Activated CD8-positive, alpha-beta T cell treated with anti-CD3 and anti-CD28 coated beads, Interleukin-2, amount 10 ng/mL, durations not matched to agents 7 days and 5 days (primary cell): Measurements from ENCODE around the gene MARCOL. TPM values are rescaled to one million over a fixed set of nuclear protein-coding genes. Genes with fewer than 3 reads are reported as not detected.
"Not testable (repeated sequence)": the region's sequence is repeated elsewhere in the genome, so short reads cannot be mapped to it uniquely, and the experiment has no call there.

ENCODE experiments used
- ATAC-seq: fragments of 150-1000 bp; cut with Tn5 transposase; one replicate; pipeline ENCODE4 v1.10.0; 2021; ENCODE audit warnings: moderate library complexity
- CTCF ChIA-PET: fragments of 350-600 bp; sonication (Branson Sonifier 250); formaldehyde crosslinking; loops from one replicate; lab custom pipeline; 2021; ENCODE audit warnings: antibody characterized with exemption; lab: Charles Lee
- POLR2A ChIA-PET: fragments of 350-600 bp; sonication (Branson Sonifier 250); formaldehyde crosslinking; loops from one replicate; lab custom pipeline; 2021; ENCODE audit warnings: antibody characterized with exemption; lab: Charles Lee
- DNase-seq: peaks from one replicate; pipeline ENCODE4 v3.0.0-alpha.2; 2020
- H3K27ac Mint-ChIP-seq: one replicate; pipeline ENCODE4 v1.8.0; 2021; ENCODE audit warnings: mild to moderate bottlenecking, mixed read lengths
- H3K27me3 Mint-ChIP-seq: one replicate; pipeline ENCODE4 v1.8.0; 2021; ENCODE audit warnings: low read depth, mixed read lengths
- H3K36me3 Mint-ChIP-seq: one replicate; pipeline ENCODE4 v1.8.0; 2021; ENCODE audit warnings: low read depth, mixed read lengths
- H3K4me1 Mint-ChIP-seq: one replicate; pipeline ENCODE4 v1.8.0; 2021; ENCODE audit warnings: low read depth, mixed read lengths
- H3K4me3 Mint-ChIP-seq: one replicate; pipeline ENCODE4 v1.8.0; 2021; ENCODE audit warnings: mild to moderate bottlenecking, mixed read lengths
- H3K9me3 Mint-ChIP-seq: one replicate; pipeline ENCODE4 v1.8.0; 2022; ENCODE audit warnings: mixed read lengths; ENCODE audit not compliant: insufficient read depth
- total RNA-seq, 2 experiments: library from RNA; stranded (reverse); gene quantifications; one replicate each; pipeline ENCODE4 v1.2.3, GENCODE V29; 2021

The MARCOL gene
- total RNA-seq, 2 experiments from 2014 or later: not detected

DNA sequence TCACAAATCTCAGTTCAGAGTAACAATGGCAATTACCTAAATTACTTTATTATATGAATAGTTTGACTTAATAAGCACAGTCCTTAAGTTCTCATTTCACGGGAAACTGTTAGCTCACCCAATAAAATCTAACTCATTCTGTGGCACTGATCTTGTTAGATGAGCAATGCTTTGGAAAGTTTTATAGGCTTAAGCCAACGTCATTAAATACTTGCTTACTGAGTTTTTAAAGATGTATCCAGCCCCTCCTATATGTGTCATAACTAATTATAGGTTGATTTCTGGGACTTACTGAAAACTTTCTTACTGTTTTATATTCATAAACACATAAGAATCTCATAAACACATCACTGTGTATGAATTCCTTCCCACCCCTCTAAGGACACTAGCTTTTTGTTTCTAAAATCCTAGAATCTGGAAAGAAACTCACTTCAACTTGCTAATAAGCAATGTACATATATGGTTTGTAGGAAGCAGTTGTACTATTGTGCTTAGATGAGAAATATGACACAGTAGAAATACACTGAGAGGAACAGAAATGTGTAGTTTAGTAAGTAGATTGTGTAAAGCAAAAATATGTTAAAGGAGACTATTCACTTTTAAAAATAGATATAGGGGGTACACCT is 14.1 kb upstream of the MARCOL start:
- CTCF ChIA-PET: no interaction called here
- H3K36me3 Mint-ChIP-seq: no peaks in the 10 kb centered on the region
- no peaks in the 10 kb centered on the region for H3K9me3 Mint-ChIP-seq
- no peaks in the 10 kb centered on the region for H3K4me1 Mint-ChIP-seq
- DNase-seq (no peak), ATAC-seq (no peak)
- POLR2A ChIA-PET: no interaction called here
- H3K27ac Mint-ChIP-seq: no peak overlapping the region
- no peak overlapping the region for H3K4me3 Mint-ChIP-seq
- no peaks in the 10 kb centered on the region for H3K27me3 Mint-ChIP-seq

DNA sequence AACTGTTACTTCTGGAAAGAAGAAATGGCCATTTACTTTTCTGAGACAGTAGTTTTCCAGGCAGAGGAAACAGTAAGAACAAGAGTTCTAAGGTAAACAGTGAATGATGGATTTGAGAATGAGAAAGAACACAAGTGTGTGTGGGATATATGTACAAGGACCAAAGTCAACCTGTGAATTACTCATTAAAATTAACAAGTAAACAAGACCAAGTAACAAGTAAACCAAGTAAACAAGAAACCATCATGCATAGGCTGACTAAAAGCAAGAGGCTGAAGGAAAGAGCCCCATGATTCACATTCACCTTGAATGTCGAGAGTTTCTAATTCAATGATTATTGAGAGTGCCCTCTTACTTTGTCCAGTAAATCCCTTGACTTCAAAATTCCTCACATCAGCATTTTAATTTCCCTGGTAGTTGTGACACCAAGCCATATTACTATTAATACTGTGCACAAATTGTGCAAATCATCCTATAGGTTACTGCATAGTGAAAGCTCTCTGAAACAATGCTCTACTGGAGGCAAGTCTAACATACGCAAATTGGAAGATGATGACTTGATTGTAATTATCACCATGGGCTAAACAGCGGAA is 9.8 kb upstream of the MARCOL start:
- Mint-ChIP-seq H3K4me1 (no peaks in the 10 kb centered on the region), H3K36me3 (no peaks in the 10 kb centered on the region), H3K4me3 (no peak overlapping the region), H3K27ac (no peak overlapping the region), H3K27me3 (no peaks in the 10 kb centered on the region), H3K9me3 (no peaks in the 10 kb centered on the region)
- no peak for ATAC-seq
- no peak for DNase-seq
- POLR2A ChIA-PET: no interaction called here
- CTCF ChIA-PET: no interaction called here

DNA sequence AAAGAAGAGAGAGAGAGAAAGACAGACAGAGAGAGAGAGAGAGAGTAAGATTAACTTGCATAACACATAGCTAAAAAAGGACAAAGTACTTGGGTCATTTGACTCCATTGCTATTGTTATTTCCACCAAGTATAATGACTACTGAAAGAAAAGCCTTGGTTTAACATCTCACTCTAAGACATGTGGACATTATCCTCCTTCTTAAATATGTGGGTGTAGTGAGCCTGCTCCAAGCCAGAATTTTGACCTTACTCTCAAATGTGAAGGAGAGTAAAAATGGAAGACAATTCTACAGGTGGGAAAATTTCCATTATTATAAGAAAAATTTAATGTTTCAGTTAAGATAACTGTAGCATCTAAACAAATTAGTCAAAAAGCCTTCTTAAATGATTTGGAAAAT is 8.5 kb upstream of the MARCOL start:
- ChIA-PET CTCF (no interaction called here), POLR2A (no interaction called here)
- no peaks in the 10 kb centered on the region for H3K27me3 Mint-ChIP-seq
- H3K4me1 Mint-ChIP-seq: no peaks in the 10 kb centered on the region
- H3K9me3 Mint-ChIP-seq: no peaks in the 10 kb centered on the region
- DNase-seq (no peak), ATAC-seq (no peak)
- H3K27ac Mint-ChIP-seq: no peak overlapping the region
- H3K36me3 Mint-ChIP-seq: no peaks in the 10 kb centered on the region
- no peak overlapping the region for H3K4me3 Mint-ChIP-seq

DNA sequence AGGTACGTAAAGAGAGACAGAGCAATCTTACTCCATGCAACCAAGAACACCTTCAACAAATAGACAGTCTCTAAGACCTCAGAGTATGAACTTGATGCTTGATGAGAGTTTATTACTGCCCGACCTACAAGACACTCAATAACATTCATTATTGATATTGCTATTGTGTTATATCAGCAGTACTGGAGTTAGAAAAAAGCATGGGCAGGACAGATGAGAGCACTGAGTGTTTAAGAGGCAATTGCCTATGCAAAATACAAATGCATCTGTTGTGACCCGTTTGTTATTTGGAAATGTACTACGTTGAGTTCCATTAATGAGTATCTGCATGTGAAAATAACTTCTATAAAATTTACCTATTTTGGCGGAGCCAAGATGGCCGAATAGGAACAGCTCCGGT is 8.1 kb upstream of the MARCOL start:
- H3K4me3 Mint-ChIP-seq: no peak overlapping the region
- CTCF ChIA-PET: no interaction called here

DNA sequence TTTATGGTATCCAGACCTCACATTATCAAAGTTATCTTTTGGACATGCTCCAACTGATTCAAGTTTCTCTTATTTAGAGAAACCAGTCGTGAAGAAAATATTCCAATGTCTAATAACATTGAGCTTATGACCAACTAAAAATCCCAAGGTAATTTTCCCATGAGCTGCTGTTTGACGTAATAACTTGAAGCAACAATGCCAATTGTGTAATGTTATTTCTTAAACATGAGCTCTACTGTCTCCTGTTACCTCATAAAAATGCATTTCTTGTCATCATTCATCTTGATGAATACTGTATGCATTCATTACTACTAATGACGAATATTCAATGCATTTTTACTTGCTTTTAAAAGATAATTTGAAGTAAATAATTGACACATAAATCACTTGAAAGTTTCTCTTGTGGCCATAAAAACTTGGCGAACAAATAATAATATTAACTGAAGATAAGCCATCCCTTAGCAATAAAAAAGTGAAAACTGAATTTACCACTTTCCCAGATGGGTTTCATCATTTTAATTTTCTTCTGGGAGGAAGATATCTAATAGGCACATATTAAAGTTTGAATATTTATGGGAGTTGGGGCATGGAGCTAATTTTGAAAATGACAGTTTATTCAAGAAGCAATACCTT is 424 bp upstream of the MARCOL start:
- no peaks in the 10 kb centered on the region for H3K27me3 Mint-ChIP-seq
- ATAC-seq (no peak), DNase-seq (no peak)
- H3K4me3 Mint-ChIP-seq: no peak overlapping the region
- CTCF ChIA-PET: no interaction called here
- no peak overlapping the region for H3K27ac Mint-ChIP-seq
- no peaks in the 10 kb centered on the region for H3K9me3 Mint-ChIP-seq
- POLR2A ChIA-PET: no interaction called here
- H3K4me1 Mint-ChIP-seq: no peaks in the 10 kb centered on the region
- H3K36me3 Mint-ChIP-seq: no peaks in the 10 kb centered on the region

More for the DNA sequence above, 8.1 kb upstream of the MARCOL start:
- no peak for DNase-seq
- POLR2A ChIA-PET: no interaction called here
- no peaks in the 10 kb centered on the region for H3K27me3 Mint-ChIP-seq
- H3K9me3 Mint-ChIP-seq: no peaks in the 10 kb centered on the region
- H3K4me1 Mint-ChIP-seq: no peaks in the 10 kb centered on the region
- no peak for ATAC-seq
- no peak overlapping the region for H3K27ac Mint-ChIP-seq
- H3K36me3 Mint-ChIP-seq: no peaks in the 10 kb centered on the region

DNA sequence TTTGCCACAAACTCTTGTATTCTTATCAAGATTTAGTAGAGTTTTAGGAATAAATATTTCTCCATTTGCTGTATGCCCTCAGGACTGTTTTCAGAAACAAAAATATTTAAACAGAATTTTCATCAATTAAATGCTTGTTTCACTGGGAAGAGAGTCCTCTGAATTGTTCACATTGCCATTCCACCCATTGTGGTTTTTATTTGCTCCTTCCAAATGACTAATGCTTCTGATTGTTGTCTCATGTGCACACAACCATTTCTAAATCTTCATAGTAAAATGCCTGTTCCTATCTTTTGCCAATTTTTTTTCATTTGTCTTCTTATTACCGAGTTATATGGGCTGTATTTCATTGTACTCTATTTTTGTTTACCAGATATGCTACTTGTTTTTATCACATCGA is 10.6 kb downstream of the MARCOL start:
- ChIA-PET CTCF (no interaction called here), POLR2A (no interaction called here)
- H3K4me3 Mint-ChIP-seq: no peak overlapping the region
- ATAC-seq (no peak), DNase-seq (no peak)
- no peaks in the 10 kb centered on the region for H3K27me3 Mint-ChIP-seq
- no peaks in the 10 kb centered on the region for H3K36me3 Mint-ChIP-seq
- H3K27ac Mint-ChIP-seq: no peak overlapping the region
- no peaks in the 10 kb centered on the region for H3K9me3 Mint-ChIP-seq
- no peaks in the 10 kb centered on the region for H3K4me1 Mint-ChIP-seq

DNA sequence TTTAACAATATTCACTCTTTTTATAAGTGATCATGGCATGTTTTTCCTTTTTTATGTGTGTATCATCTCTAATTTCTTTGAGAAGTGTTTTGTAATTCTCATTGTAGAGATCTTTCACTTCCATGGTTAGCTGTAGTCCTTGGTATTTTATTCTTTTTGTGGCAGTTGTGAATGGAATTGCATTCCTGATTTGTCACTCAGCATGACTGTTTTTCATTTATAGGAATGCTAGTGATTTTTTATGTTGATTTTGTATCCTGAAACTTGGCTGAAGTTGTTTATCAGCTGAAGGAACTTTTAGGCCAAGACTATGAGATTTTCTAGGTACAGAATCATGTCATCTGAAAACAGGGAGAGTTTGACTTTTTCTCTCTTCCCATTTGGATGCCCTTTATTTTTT is 17.1 kb downstream of the MARCOL start:
- Mint-ChIP-seq H3K27ac (no peak overlapping the region), H3K27me3 (no peaks in the 10 kb centered on the region), H3K4me1 (no peaks in the 10 kb centered on the region), H3K36me3 (no peaks in the 10 kb centered on the region), H3K4me3 (no peak overlapping the region), H3K9me3 (peaks cover 21% of the 10 kb centered on the region)
- ChIA-PET CTCF (no interaction called here), POLR2A (no interaction called here)
- ATAC-seq (no peak), DNase-seq (no peak)

DNA sequence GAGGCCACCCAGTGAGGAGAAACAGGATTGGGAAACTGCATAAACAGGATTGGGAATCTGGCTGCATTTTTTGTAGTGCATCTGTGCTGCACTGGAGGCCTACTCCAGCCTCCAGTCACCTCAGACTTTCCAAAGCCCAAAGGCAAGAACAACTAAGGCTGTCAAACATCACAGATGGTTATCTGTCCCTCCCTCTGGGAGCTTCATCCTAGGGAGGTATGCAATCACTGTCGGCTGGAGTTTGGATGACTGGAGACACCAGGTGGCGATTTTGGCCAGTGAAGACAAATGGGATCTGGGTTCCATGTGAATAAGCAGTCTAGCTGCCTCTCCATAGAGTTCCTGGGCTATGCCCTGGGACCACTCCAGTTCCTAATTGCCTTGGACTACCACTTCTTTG is 21.0 kb downstream of the MARCOL start:
- ATAC-seq: no peak
- POLR2A ChIA-PET: no interaction called here
- H3K27me3 Mint-ChIP-seq: no peaks in the 10 kb centered on the region
- DNase-seq: no peak
- H3K9me3 Mint-ChIP-seq: peaks cover 21% of the 10 kb centered on the region
- H3K27ac Mint-ChIP-seq: no peak overlapping the region
- no peaks in the 10 kb centered on the region for H3K36me3 Mint-ChIP-seq
- no peaks in the 10 kb centered on the region for H3K4me1 Mint-ChIP-seq
- CTCF ChIA-PET: no interaction called here
- H3K4me3 Mint-ChIP-seq: no peak overlapping the region

DNA sequence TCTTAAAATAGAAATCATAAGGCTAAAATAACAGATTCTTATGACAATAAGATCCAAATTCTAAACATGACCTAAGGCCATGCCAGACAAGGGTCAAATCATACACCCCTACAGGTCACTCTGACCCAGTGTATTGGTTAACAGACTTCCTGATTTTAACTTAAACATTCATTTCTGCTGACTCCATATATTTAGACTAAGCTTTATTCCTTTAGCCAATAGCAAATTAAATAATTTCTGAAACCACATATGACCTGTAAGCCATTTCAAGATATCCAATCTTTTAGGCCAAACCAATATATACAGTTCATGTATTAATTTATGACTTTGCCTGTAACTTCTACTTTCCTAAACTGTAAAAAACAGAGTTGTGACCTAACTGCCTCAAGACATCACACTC is 22.9 kb downstream of the MARCOL start:
- Mint-ChIP-seq H3K9me3 (peaks cover 20% of the 10 kb centered on the region), H3K4me1 (no peaks in the 10 kb centered on the region), H3K4me3 (no peak overlapping the region), H3K36me3 (no peaks in the 10 kb centered on the region), H3K27ac (no peak overlapping the region), H3K27me3 (no peaks in the 10 kb centered on the region)
- POLR2A ChIA-PET: no interaction called here
- CTCF ChIA-PET: no interaction called here
- no peak for DNase-seq
- ATAC-seq: no peak

DNA sequence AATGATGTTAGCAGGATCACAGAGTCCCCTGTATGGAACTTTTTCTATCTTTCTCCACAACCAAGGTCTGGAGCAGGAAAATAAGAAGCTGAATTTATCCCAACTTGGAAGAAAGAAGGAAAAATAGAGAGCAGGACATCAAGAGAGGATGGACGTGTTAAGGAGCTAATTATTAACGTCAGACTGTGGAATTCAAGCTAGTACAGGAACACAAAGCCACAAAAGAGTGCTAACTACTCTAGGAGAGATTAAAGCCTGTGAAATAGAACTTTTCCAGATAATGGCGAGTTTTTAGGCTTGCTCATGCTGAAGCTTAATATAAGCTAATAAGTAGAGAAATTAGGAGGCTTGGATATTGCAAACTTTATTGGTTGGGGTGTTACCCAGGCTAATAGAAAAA is 29.6 kb downstream of the MARCOL start:
- ATAC-seq (no peak), DNase-seq (no peak)
- no peaks in the 10 kb centered on the region for H3K4me1 Mint-ChIP-seq
- no peaks in the 10 kb centered on the region for H3K9me3 Mint-ChIP-seq
- H3K36me3 Mint-ChIP-seq: no peaks in the 10 kb centered on the region
- POLR2A ChIA-PET: no interaction called here
- no peaks in the 10 kb centered on the region for H3K27me3 Mint-ChIP-seq
- no peak overlapping the region for H3K27ac Mint-ChIP-seq
- CTCF ChIA-PET: no interaction called here
- H3K4me3 Mint-ChIP-seq: no peak overlapping the region

DNA sequence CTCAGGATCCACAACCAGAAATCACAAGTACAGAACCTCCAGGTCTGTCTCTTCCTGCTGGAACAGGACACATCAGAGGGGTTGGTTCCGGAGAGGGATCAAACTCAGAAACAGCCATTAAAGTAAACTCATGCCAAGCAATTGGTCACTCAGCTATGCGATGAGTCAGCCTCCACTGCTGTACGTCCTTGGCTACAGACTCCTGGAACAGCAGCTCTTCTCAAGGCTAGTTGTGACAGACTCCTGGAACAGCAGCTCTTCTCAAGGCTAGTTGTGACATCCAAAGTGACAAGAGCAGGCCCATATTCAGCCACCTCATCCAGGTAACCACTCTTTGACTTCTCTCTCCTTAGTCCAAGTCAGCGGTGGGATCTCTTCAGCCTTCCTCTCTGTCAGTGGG is 30.2 kb downstream of the MARCOL start, which contains the start of gene SPINK13:
Gene SPINK13 (plus strand): TSS at position 229 of the 400 bp plus-strand sequence. CDS start 1,279 bp downstream, outside the sequence.
- no peaks in the 10 kb centered on the region for H3K4me1 Mint-ChIP-seq
- no peak within 1 kb of the TSS for H3K27ac Mint-ChIP-seq
- ChIA-PET CTCF (no interaction called here), POLR2A (no interaction called here)
- ATAC-seq (no peak), DNase-seq (no peak)
- no peaks in the 10 kb centered on the region for H3K27me3 Mint-ChIP-seq
- H3K9me3 Mint-ChIP-seq: no peaks in the 10 kb centered on the region
- no peaks in the 10 kb centered on the region for H3K36me3 Mint-ChIP-seq
- no peak within 1 kb of the TSS for H3K4me3 Mint-ChIP-seq

DNA sequence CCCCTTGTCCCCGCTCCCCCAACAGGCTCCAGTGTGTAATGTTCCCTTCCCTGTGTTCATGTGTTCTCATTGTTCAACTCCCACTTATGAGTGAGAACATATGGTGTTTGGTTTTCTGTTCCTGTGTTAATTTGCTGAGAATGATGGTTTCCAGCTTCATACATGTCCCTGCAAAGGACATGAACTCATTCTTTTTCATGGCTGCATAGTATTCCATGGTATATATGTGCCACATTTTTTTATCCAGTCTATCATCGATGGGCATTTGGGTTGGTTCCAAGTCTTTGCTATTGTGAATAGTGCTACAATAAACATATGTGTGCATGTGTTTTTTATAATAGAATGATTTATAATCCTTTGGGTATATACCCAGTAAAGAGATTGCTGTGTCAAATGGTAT is 36.8 kb downstream of the MARCOL start:
- DNase-seq, ATAC-seq, H3K9me3 Mint-ChIP-seq, H3K4me1 Mint-ChIP-seq, H3K27ac Mint-ChIP-seq, CTCF ChIA-PET, H3K27me3 Mint-ChIP-seq, H3K36me3 Mint-ChIP-seq, POLR2A ChIA-PET, H3K4me3 Mint-ChIP-seq: not testable (repeated sequence)
